Measurements from ENCODE around the gene CCDC54.

CCDC54 gene

DNA sequence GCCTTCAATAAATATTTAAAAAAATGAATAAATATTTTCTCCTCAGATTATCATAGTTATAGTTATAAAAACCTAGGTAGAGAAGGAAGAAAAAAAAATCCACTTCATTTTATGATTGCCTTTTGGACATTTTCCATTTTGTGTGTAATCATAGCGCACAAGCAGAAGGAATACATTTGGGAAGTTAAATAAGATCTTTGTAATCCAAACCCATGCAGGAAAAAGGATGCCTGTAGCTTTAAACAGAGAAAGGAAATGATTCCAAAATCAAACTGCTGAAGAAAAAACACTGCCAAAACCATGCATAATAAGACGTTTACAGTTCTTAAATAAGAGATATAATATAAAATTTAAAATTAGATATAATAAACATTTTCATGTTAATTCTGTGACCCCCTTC is 7.4 kb upstream of the CCDC54 start:
- no peak overlapping the region for H3K4me3 ChIP-seq (replicated peaks in 1 of 2; ENCODE audit: low read depth in 2 of 2, low read length in 2 of 2)
- peak in 1 of 2 donors; percentile 7 for DNase-seq (ENCODE audit: low read depth in 2 of 2)
- TF ChIP-seq, protein P1, sequence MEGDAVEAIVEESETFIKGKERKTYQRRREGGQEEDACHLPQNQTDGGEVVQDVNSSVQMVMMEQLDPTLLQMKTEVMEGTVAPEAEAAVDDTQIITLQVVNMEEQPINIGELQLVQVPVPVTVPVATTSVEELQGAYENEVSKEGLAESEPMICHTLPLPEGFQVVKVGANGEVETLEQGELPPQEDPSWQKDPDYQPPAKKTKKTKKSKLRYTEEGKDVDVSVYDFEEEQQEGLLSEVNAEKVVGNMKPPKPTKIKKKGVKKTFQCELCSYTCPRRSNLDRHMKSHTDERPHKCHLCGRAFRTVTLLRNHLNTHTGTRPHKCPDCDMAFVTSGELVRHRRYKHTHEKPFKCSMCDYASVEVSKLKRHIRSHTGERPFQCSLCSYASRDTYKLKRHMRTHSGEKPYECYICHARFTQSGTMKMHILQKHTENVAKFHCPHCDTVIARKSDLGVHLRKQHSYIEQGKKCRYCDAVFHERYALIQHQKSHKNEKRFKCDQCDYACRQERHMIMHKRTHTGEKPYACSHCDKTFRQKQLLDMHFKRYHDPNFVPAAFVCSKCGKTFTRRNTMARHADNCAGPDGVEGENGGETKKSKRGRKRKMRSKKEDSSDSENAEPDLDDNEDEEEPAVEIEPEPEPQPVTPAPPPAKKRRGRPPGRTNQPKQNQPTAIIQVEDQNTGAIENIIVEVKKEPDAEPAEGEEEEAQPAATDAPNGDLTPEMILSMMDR (IDR thresholded peaks at IDR 0.05; ENCODE audit: low read depth, low read length): no peak

DNA sequence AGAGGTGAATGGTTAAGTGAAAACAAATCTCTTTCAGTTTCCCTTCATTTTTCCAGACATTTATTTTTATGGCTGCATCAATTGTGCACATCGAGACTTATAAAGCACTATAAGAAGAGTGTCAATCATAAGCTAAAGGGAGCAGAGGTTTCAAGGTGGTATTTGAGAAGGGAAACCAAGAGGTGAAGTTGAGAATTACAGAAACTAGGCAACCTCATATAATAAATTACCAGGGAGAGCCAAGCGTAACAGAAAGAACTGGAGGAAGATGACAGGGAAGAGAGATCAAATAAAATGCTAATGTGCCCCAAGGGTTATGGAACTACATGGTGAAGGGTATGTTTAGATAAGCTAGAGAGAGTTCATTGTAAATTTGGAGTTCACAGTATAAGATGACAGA is 6.3 kb upstream of the CCDC54 start:
- no peak for DNase-seq (ENCODE audit: low read depth in 2 of 2)
- TF ChIP-seq, protein P1 (IDR thresholded peaks at IDR 0.05; ENCODE audit: low read depth, low read length): no peak
- H3K4me3 ChIP-seq (replicated peaks in 1 of 2; ENCODE audit: low read depth in 2 of 2, low read length in 2 of 2): no peak overlapping the region

DNA sequence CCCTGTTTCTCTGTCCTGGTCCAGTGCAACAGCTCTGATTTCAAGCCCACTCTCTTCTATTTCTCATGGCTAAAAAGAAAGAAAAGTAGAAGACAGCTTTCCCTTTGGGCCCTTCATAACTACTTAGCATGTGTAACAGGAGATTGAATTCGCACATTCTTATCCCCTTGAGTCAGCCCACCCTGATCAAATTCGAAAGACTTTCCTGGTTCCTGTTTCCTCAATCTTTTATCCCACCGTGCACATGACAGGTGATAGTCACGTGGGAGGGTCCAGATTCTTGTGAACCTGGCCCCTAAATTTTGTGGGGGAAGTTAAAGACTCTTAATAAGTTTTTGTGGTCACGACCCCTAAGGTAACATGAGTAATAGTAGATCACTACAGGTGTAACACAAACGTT is 4.7 kb upstream of the CCDC54 start:
- TF ChIP-seq, protein P1 (IDR thresholded peaks at IDR 0.05; ENCODE audit: low read depth, low read length): no peak
- H3K4me3 ChIP-seq (replicated peaks in 1 of 2; ENCODE audit: low read depth in 2 of 2, low read length in 2 of 2): no peak overlapping the region
- no peak for DNase-seq (ENCODE audit: low read depth in 2 of 2)

DNA sequence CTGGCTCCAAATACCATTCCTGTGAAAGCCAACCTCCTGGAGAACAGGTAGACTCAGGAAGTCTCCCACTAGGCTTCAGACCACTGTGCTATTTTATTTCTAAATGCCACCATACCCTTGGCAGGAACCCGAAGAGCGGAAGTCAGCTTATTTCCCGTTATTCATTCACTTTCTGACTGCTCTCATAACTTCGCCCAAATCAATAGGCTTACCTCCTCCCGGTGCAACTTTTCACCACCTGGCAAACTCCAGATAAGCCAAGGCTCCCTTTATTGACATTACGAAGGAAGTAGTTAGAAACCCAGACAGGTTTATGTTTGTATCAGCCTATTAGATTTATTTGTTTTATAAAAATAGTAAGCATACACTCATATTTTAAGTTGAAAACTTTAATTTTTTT is 3.3 kb upstream of the CCDC54 start:
- DNase-seq (ENCODE audit: low read depth in 2 of 2): no peak
- TF ChIP-seq, protein P1 (IDR thresholded peaks at IDR 0.05; ENCODE audit: low read depth, low read length): no peak

DNA sequence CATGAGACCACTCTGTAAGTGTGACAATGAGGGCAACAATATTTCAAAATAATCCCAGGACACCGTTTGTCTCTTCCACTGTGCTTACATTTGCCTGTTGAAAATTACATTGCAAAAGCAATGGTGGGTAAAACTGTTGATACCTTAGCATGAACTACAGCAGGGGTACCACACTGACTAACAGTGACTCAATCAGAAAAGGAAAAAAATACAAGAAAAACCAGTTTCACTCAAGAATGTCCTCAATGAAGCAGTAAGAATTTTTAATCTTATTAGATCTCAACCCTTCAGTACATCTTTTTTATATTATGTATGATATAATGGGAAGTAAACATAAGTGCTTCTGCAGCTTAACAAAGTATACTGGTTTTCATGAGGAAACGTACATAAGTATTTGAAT is 1.6 kb upstream of the CCDC54 start:
- no peak for DNase-seq (ENCODE audit: low read depth in 2 of 2)
- TF ChIP-seq, protein P1 (IDR thresholded peaks at IDR 0.05; ENCODE audit: low read depth, low read length): no peak
- no peak overlapping the region for H3K4me3 ChIP-seq (replicated peaks in 1 of 2; ENCODE audit: low read depth in 2 of 2, low read length in 2 of 2)

More for the DNA sequence above, 3.3 kb upstream of the CCDC54 start:
- H3K4me3 ChIP-seq (replicated peaks in 1 of 2; ENCODE audit: low read depth in 2 of 2, low read length in 2 of 2): no peak overlapping the region

DNA sequence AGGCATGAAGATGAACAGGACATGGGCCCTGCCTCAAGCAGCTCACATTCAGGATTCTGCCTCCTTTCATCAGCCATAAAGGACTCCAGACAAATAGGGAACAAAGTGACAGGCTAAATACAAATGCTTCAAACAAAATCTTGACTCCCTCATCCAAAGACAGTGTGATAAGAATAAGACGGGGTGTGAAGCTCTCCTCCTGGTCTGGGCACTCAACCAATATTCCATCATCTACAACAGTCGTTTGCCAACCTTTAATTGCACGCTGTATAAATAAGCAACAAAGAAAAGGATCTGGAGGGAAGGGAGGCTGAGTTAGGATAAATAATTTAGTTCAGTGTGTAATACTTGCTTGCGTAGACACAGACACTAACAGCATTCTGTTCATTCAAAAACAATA is 5.4 kb downstream of the CCDC54 start:
- TF ChIP-seq, protein P1 (IDR thresholded peaks at IDR 0.05; ENCODE audit: low read depth, low read length): no peak
- H3K4me3 ChIP-seq (replicated peaks in 1 of 2; ENCODE audit: low read depth in 2 of 2, low read length in 2 of 2): no peak overlapping the region
- DNase-seq (ENCODE audit: low read depth in 2 of 2): no peak

DNA sequence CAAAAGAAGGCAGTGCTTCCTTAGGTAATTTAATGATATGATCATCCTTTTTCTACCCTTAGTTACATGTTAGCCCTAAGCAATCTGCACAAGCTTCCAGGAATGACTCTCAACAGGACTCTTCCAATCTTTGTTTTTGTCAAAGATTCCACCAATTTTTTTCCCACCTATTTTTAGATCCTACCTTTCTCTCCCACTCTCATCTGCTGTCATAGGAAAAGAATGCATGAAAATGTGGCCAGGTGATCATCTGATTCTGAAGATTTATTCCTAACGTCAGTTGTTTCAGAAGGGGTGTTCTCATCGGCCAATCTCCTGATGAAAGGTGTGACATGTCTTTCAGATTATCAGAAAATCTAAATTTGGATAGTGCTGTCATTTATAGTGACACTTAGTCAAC is 7.2 kb downstream of the CCDC54 start:
- no peak overlapping the region for H3K4me3 ChIP-seq (replicated peaks in 1 of 2; ENCODE audit: low read depth in 2 of 2, low read length in 2 of 2)
- TF ChIP-seq, protein P1 (IDR thresholded peaks at IDR 0.05; ENCODE audit: low read depth, low read length): no peak
- no peak for DNase-seq (ENCODE audit: low read depth in 2 of 2)

All from cardiac fibroblast (primary cell).